ENCODE results near the gene SDE2.

- TF ChIP-seq POLR2A (IDR thresholded peaks at IDR 0.05): no peak
- no peak for TF ChIP-seq CTCF (IDR thresholded peaks at IDR 0.05)
- TF ChIP-seq POLR2AphosphoS5 (IDR thresholded peaks at IDR 0.05): no peak
Observed at GRCh38 chr1:226027538-226028217, 28.5 kb upstream of the SDE2 start.

Measured in prostate gland (tissue), 2 donors.